ENCODE data around the gene AGPS.
"Not testable (repeated sequence)": the region's sequence is repeated elsewhere in the genome, so short reads cannot be mapped to it uniquely, and the experiment has no call there.

- not testable (repeated sequence) for TF ChIP-seq CTCF, POLR2A (IDR thresholded peaks at IDR 0.05)
Measured at GRCh38 chr2:177424120-177424519, 31.5 kb downstream of the AGPS start.
